Transverse colon (tissue), 3 donors: Measurements from ENCODE around the gene GLS.

Source experiments
- EP300 ChIP-seq: sonication (generic); formaldehyde crosslinking; IDR thresholded peaks from one replicate; pipeline ENCODE4 v1.6.1; 2017; ENCODE audit warnings: antibody characterized with exemption, low read depth
- TF ChIP-seq, protein P1 (sequence below), 5 experiments: fragments of 200-600 bp in 3 of 5; fragments of 450-650 bp in 2 of 5; sonication (generic) in 3 of 5; IDR thresholded peaks; 1 replicate in 2 of 5; 2 replicates in 3 of 5; pipeline ENCODE4 v1.5.1; 2016 to 2017; ENCODE audit warnings: antibody characterized with exemption in 5 of 5, inconsistent platforms in 3 of 5, mild to moderate bottlenecking in 2 of 5, moderate library complexity in 1 of 5

DNA sequence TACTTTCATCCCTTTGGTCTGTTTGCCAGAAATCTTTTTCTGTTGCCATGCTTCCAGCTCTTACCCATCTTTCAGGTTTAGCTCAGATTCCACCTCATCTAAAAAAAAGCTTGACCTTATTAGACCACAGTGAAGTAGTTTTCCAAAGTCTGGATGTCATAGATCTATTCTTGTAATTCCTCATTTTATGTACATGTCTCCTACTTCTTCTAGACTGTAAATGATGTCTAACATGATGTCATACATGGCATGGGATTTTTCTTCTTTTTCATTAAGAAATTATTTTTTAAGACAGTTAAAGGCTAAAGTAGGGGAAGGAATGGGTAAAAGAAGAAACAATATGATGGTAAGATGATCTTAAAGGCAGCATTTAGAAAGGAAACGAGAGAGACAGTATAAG, 11.3 kb downstream of the GLS start:
- TF ChIP-seq EP300 = no peak
- TF ChIP-seq, protein P1, sequence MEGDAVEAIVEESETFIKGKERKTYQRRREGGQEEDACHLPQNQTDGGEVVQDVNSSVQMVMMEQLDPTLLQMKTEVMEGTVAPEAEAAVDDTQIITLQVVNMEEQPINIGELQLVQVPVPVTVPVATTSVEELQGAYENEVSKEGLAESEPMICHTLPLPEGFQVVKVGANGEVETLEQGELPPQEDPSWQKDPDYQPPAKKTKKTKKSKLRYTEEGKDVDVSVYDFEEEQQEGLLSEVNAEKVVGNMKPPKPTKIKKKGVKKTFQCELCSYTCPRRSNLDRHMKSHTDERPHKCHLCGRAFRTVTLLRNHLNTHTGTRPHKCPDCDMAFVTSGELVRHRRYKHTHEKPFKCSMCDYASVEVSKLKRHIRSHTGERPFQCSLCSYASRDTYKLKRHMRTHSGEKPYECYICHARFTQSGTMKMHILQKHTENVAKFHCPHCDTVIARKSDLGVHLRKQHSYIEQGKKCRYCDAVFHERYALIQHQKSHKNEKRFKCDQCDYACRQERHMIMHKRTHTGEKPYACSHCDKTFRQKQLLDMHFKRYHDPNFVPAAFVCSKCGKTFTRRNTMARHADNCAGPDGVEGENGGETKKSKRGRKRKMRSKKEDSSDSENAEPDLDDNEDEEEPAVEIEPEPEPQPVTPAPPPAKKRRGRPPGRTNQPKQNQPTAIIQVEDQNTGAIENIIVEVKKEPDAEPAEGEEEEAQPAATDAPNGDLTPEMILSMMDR (IDR thresholded peaks at IDR 0.05) = no peak
